Smooth muscle cell of the brain vasculature (primary cell): ENCODE results near the gene TXNRD2.

Experiments
- DNase-seq: peaks from one replicate; pipeline ENCODE4 v3.0.0-alpha.2; 2012; ENCODE audit warnings: low read depth, low spot score

TXNRD2 gene

GRCh38 chr22:19979712-19980493 is 38.3 kb upstream of the TXNRD2 start:
- no peak for DNase-seq

DNA sequence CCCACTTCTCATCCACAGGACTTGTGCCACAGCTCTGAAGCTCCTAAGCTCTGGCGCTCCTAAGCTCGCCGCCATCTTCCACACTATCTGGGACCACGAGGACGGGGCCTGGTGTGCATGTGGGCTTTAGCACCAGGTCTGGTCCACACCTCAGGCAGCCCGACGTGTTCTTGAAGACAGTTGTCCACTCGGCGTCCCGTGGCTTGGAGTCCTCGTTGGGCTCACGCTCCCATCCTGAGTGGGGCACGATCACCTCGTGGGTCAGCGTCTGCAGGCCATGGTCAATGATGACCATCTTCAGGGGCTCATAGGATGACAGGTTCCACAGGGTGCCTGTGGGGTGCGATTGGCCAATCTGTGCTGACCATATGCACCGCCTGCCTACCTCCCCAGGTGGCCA is 37.1 kb upstream of the TXNRD2 start:
- DNase-seq, result no peak

- DNase-seq, result no peak
Measured at GRCh38 chr22:19977296-19978243, 36.0 kb upstream of the TXNRD2 start.

DNA sequence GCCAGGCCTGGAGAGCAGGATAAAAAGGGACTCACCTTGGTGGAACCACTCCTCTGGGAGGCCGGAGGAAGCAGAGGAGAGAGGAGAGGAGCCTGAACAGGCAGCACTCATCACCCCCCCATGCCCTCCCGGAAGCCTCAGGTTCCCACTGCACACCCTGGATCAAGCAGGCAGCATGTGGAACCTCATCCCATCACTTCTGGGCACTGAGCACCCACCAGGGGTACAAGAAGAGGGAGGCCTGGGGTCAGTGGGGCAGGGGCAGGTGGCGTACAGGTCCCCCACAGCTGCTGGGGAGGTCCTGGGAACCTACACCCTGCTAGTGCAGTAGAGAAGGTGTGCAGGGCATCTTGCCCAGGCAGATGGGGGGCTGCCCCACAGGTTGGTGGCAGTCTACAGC is 35.1 kb upstream of the TXNRD2 start:
- DNase-seq, result no peak

GRCh38 chr22:19975707-19976035 is 34.1 kb upstream of the TXNRD2 start:
- no peak for DNase-seq

GRCh38 chr22:19974935-19975706 is 33.5 kb upstream of the TXNRD2 start:
- no peak for DNase-seq

- DNase-seq, result no peak
Measured at GRCh38 chr22:19974268-19974861, 32.7 kb upstream of the TXNRD2 start.

GRCh38 chr22:19973551-19974267 is 32.1 kb upstream of the TXNRD2 start:
- DNase-seq, result no peak

- DNase-seq, result no peak
Measured at GRCh38 chr22:19972652-19973550, 31.3 kb upstream of the TXNRD2 start.

- no peak for DNase-seq
Measured at GRCh38 chr22:19972251-19972650, 30.6 kb upstream of the TXNRD2 start.

GRCh38 chr22:19971276-19972124 is 29.9 kb upstream of the TXNRD2 start:
- no peak for DNase-seq

DNA sequence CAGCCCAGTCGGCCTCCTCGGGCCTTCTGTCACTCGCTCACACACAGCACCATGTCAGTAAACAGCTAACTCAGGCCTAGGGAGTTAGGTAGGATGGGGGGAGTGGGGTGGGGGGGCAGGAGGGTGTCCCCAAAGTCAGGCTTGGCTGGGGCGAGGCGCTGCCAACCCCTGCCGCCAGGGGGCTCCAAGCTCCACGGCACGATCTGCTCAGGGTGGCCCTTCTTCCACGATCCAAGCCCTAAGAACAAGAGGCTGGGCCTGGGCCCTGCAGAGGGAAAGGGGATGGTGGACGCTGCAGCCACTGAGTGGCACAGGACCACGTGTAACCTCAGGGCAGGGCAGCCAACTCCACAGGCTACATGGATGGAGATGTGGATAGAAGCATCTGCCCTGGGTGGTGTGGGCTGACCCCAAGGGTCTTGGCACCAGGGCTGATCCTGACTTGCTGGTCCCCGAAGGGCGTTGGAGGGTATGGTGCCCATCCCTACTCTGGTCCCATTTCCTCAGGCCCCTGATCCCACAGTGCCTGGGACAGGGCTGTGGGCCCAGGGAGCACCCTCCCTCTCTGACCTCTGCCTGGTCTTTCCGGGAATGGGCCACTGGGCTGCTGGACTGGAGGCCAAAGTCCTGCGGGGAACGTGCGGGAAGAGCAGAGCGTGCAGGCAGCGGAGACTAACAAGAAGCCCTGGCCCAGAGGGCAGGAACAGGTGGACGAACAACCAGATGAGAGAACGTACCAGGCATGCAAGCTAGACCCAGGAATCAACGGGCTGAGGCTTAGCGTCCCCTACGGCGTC is 29.1 kb upstream of the TXNRD2 start:
- no peak for DNase-seq

DNA sequence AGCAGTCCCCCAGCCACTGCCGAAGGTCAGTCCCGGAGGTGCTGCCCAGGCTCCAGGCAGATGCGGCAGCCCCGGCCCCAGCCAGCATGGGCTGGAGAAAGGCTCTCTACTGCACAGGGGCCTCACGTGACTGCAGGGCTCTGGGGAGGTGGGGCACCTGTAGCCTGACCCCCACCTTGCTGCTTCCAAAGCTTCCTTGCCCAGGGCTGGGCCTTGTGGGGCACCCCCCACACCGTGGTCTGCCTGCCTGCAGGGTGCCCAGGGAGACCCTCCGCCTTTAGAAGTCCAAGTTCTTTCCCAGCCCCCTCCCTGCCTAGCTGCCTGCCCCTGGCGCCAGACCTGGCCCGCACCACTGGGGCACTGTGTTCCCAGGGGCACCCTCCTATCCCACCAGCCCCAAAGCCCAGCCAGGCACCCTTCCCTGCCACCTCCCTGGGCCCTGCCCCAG is 28.4 kb upstream of the TXNRD2 start:
- no peak for DNase-seq

DNA sequence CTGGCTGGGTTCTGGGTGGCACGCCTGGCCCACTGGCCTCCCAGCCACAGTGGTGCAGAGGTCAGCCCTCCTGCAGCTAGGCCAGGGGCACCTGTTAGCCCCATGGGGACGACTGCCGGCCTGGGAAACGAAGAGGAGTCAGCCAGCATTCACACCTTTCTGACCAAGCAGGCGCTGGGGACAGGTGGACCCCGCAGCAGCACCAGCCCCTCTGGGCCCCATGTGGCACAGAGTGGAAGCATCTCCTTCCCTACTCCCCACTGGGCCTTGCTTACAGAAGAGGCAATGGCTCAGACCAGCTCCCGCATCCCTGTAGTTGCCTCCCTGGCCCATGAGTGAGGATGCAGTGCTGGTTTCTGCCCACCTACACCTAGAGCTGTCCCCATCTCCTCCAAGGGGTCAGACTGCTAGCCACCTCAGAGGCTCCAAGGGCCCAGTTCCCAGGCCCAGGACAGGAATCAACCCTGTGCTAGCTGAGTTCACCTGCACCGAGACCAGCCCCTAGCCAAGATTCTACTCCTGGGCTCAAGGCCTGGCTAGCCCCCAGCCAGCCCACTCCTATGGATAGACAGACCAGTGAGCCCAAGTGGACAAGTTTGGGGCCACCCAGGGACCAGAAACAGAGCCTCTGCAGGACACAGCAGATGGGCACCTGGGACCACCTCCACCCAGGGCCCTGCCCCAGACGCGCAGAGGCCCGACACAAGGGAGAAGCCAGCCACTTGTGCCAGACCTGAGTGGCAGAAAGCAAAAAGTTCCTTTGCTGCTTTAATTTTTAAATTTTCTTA is 27.7 kb upstream of the TXNRD2 start:
- DNase-seq, result no peak

DNA sequence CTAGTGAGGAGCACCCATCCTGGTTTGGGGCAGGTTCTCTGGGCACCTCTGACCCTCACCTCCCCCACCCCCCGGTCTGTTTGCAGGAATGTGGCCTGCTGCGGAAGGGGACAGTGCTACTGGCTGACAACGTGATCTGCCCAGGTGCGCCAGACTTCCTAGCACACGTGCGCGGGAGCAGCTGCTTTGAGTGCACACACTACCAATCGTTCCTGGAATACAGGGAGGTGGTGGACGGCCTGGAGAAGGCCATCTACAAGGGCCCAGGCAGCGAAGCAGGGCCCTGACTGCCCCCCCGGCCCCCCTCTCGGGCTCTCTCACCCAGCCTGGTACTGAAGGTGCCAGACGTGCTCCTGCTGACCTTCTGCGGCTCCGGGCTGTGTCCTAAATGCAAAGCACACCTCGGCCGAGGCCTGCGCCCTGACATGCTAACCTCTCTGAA is 26.9 kb upstream of the TXNRD2 start:
- no peak for DNase-seq

DNA sequence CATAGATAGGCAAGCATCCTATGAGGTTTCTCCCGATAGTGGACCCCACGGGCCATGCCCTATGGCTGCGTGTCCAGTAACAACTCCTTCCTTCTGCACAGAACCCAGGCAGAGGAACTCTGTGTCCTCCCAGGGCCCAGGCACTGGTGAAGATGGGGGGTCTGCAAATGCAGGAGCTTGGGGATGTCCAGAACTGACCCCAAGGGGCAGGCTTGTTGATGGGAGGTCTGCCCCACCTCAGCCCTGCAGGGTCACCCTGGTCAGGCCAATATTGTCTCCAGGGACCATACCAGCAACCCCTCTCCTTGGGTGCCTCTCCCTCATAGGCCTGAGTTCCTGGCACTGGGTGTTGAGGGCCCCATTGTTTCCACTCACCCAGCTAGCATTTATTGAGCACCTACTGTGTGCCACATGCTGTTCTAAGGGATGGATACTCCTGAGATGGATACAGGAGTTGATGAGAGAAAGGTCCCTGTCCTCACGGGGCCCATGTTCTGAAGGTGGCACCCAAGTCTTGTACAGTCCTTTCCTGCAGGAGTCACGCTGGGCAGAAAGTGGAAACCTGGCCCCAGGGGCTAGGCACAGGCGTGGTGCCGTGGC is 26.3 kb upstream of the TXNRD2 start:
- no peak for DNase-seq
